Right lobe of liver (tissue), 4 donors: Measurements from ENCODE around the gene GRID2IP.

Experiments used
- POLR2A ChIP-seq: fragments of 450-650 bp; IDR thresholded peaks from one replicate; pipeline ENCODE4 v1.6.1; 2017; ENCODE audit warnings: antibody characterized with exemption, mild to moderate bottlenecking
- TF ChIP-seq, protein P1 (sequence below), 4 donors: fragments of 200-600 bp in 3 of 4; fragments of 450-650 bp in 1 of 4; IDR thresholded peaks; one replicate each; pipeline versions ENCODE4 v1.5.1 to v1.8.0; 2016 to 2022; ENCODE audit warnings: antibody characterized with exemption in 4 of 4, mild to moderate bottlenecking in 2 of 4
- donor health status: DM: no; HTN: no; CAD: no.
- donor health status: DM: no; HTN: no; CAD: no.
- donor health status: DM: no; HTN: yes; CAD: no.

DNA sequence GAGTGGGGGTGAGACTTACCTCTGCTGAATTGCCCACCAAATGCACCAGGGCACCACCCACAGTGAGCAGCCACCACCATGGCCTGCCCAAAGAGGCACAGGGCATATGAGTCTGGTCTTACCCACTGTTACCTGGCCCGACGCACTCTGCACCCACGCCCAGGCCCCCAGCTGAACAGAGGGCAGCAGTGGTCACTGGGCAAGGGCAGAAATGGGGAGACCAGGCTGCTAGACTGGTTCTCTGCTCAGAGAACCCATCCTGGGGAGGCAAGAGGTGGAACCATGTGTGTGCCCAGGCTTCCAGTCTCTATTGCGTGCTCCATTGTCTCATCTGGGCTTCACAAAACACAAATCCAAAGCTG, 64.1 kb downstream of the GRID2IP start:
- TF ChIP-seq, protein P1, sequence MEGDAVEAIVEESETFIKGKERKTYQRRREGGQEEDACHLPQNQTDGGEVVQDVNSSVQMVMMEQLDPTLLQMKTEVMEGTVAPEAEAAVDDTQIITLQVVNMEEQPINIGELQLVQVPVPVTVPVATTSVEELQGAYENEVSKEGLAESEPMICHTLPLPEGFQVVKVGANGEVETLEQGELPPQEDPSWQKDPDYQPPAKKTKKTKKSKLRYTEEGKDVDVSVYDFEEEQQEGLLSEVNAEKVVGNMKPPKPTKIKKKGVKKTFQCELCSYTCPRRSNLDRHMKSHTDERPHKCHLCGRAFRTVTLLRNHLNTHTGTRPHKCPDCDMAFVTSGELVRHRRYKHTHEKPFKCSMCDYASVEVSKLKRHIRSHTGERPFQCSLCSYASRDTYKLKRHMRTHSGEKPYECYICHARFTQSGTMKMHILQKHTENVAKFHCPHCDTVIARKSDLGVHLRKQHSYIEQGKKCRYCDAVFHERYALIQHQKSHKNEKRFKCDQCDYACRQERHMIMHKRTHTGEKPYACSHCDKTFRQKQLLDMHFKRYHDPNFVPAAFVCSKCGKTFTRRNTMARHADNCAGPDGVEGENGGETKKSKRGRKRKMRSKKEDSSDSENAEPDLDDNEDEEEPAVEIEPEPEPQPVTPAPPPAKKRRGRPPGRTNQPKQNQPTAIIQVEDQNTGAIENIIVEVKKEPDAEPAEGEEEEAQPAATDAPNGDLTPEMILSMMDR (IDR thresholded peaks at IDR 0.05) = no peak
- TF ChIP-seq POLR2A = no peak
